Esophagus muscularis mucosa (tissue), 4 donors: ENCODE measurements around the gene PRDM16. TPM values are rescaled to one million over a fixed set of nuclear protein-coding genes. Genes with fewer than 3 reads are reported as not detected.

ENCODE experiments used
- DNase-seq: peaks from one replicate; pipeline ENCODE4 v3.0.0-alpha.2; 2017; ENCODE audit errors: extremely low spot score
- H3K27ac ChIP-seq, 4 donors: fragments of 200-600 bp; sonication (generic); replicated peaks in 1 of 4; 1 replicate in 3 of 4; 2 replicates in 1 of 4; pipeline ENCODE4 v1.5.1; 2016 to 2019; ENCODE audit warnings: mild to moderate bottlenecking in 1 of 4
- H3K27me3 ChIP-seq, 4 donors: fragments of 200-600 bp; sonication (generic); one replicate each; pipeline versions ENCODE4 v1.5.1 to v1.6.0; 2016 to 2019
- H3K36me3 ChIP-seq, 4 donors: fragments of 200-600 bp; sonication (generic); one replicate each; pipeline ENCODE4 v1.5.1; 2016 to 2019
- H3K4me1 ChIP-seq, 4 donors: fragments of 200-600 bp; sonication (generic); one replicate each; pipeline ENCODE4 v1.5.1; 2016 to 2019
- H3K4me3 ChIP-seq, 4 donors: fragments of 200-600 bp; sonication (generic); 1 replicate in 2 of 4; 2 replicates in 2 of 4; pipeline ENCODE4 v1.5.1; 2016 to 2019; ENCODE audit warnings: mild to moderate bottlenecking in 4 of 4, moderate library complexity in 1 of 4
- H3K9me3 ChIP-seq, 4 donors: fragments of 200-600 bp; sonication (generic); 1 replicate in 3 of 4; 2 replicates in 1 of 4; pipeline ENCODE4 v1.5.1; 2016 to 2019
- CTCF ChIP-seq, 3 experiments: fragments of 200-600 bp in 2 of 3; fragments of 450-650 bp in 1 of 3; sonication (generic) in 2 of 3; IDR thresholded peaks; one replicate each; pipeline ENCODE4 v1.5.1; 2017 to 2019; ENCODE audit warnings: antibody characterized with exemption in 3 of 3, mild to moderate bottlenecking in 2 of 3, moderate library complexity in 1 of 3
- EP300 ChIP-seq: sonication (generic); formaldehyde crosslinking; IDR thresholded peaks from one replicate; pipeline ENCODE4 v1.6.1; 2017; ENCODE audit warnings: antibody characterized with exemption
- POLR2A ChIP-seq: fragments of 450-650 bp; IDR thresholded peaks from one replicate; pipeline ENCODE4 v1.6.1; 2017; ENCODE audit warnings: antibody characterized with exemption, moderate library complexity, mild to moderate bottlenecking, low read depth
- POLR2AphosphoS5 ChIP-seq, 2 donors: sonication (generic); formaldehyde crosslinking; IDR thresholded peaks; one replicate each; pipeline ENCODE4 v1.6.1; 2017; ENCODE audit warnings: antibody characterized with exemption in 2 of 2
- WGBS: methylation state at CpG from one replicate; pipeline ENCODE4 v1.1.5; 2018; 5-methylcytosine and 5-hydroxymethylcytosine counted together
- intact Hi-C: fragments of 100-400 bp; cut with DNase I; formaldehyde crosslinking; loops from one replicate; pipeline ENCODE4 v1.15.1; 2023
- total RNA-seq, 4 donors: library from RNA; depleted of rRNA; stranded (reverse); fragments of >200 nt; gene quantifications; one replicate each; pipeline versions ENCODE4 v1.1.0 to v1.2.1, GENCODE V29; 2016

The PRDM16 gene
- total RNA-seq, 4 donors from 2014 or later, result 1.2 to 4.4 (median 2.2) TPM

- H3K27me3 ChIP-seq, result peaks cover 0 to 70% (median 6%) of the 10 kb centered on the region in 4 donors
- no peaks in the 10 kb centered on the region for H3K4me1 ChIP-seq
- no peak for DNase-seq
These were observed 39.5 kb upstream of the PRDM16 start for GRCh38 chr1:3029481-3029961.

DNA sequence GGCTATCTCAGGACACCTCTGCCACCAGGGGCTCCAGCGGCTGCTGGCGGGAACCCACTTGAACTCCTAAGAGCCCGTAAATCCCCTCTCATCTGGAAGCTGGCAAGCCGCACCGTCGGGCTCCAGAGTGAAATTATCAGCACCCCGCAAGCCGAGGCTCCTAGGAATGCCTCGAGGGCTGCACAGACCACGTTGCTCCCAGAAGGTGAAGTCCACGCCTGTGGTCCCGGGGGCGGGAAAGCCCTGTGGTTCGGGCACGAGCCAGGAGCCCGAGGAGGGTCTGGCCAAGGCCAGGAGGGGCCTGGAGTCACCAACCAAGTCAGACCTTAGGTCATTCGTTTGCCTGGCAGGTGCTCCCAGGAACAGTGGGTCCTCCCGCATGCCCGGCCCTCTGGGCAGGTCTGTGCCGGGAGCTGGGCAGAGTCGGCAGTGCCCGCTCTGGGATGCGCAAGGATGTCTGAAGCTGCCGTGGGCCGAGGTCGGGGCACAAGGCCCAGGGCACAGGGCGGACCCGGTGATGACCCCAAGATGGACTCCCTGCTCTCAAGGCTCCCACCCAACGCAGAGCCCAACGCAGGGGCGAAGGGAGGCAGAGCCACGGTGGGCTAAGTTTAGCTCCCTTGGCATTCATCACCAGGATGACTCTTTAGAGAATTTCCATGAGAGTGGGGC lies 38.9 kb upstream of the PRDM16 start:
- Histone ChIP-seq H3K9me3 (no peaks in the 10 kb centered on the region), H3K27ac (no peak overlapping the region), H3K4me1 (no peaks in the 10 kb centered on the region), H3K27me3 (peaks cover 0 to 76% (median 6%) of the 10 kb centered on the region in 4 donors), H3K36me3 (no peaks in the 10 kb centered on the region), H3K4me3 (no peak overlapping the region)
- 87% methylated on average over 17 of the region's 32 CpGs for WGBS
- intact Hi-C loops, result no loop called here
- DNase-seq, result no peak
- TF ChIP-seq POLR2A (no peak), EP300 (no peak), CTCF (IDR thresholded peaks at IDR 0.05) (no peak), POLR2AphosphoS5 (IDR thresholded peaks at IDR 0.05) (no peak)

More at GRCh38 chr1:3029481-3029961, 39.5 kb upstream of the PRDM16 start:
- no peak for TF ChIP-seq POLR2A
- TF ChIP-seq POLR2AphosphoS5 (IDR thresholded peaks at IDR 0.05), result no peak
- no peak for TF ChIP-seq CTCF (IDR thresholded peaks at IDR 0.05)
- no peak overlapping the region for H3K27ac ChIP-seq
- H3K9me3 ChIP-seq, result no peaks in the 10 kb centered on the region
- no peak overlapping the region for H3K4me3 ChIP-seq
- 88% methylated on average over 5 of the region's 11 CpGs for WGBS
- intact Hi-C loops, result no loop called here
- no peaks in the 10 kb centered on the region for H3K36me3 ChIP-seq

GRCh38 chr1:3030663-3031381 lies 38.2 kb upstream of the PRDM16 start:
- no peak for TF ChIP-seq POLR2AphosphoS5 (IDR thresholded peaks at IDR 0.05)
- TF ChIP-seq EP300, result no peak
- no peak for TF ChIP-seq CTCF (IDR thresholded peaks at IDR 0.05)
- TF ChIP-seq POLR2A, result no peak
- no peak for DNase-seq
- peaks cover 0 to 82% (median 6%) of the 10 kb centered on the region in 4 donors for H3K27me3 ChIP-seq
- no peak overlapping the region for H3K27ac ChIP-seq
- intact Hi-C loops, result no loop called here
- no peak overlapping the region for H3K4me3 ChIP-seq
- no peaks in the 10 kb centered on the region for H3K4me1 ChIP-seq
- no peaks in the 10 kb centered on the region for H3K9me3 ChIP-seq
- H3K36me3 ChIP-seq, result no peaks in the 10 kb centered on the region
- 89% methylated on average over 19 of the region's 22 CpGs for WGBS

- intact Hi-C loops, result no loop called here
- Histone ChIP-seq H3K4me3 (no peak overlapping the region), H3K9me3 (no peaks in the 10 kb centered on the region), H3K36me3 (no peaks in the 10 kb centered on the region), H3K27ac (no peak overlapping the region), H3K4me1 (no peaks in the 10 kb centered on the region), H3K27me3 (peaks cover 0 to 90% (median 6%) of the 10 kb centered on the region in 4 donors)
- no peak for TF ChIP-seq POLR2AphosphoS5 (IDR thresholded peaks at IDR 0.05)
- TF ChIP-seq EP300, result no peak
- no peak for TF ChIP-seq CTCF (IDR thresholded peaks at IDR 0.05)
- no peak for TF ChIP-seq POLR2A
- 60% methylated on average over 20 of the region's 35 CpGs for whole genome bisulfite sequencing
- no peak for DNase-seq
These were observed 37.4 kb upstream of the PRDM16 start for GRCh38 chr1:3031401-3032221.
